H1 (cell line): ENCODE measurements around the gene PRDM15. TPM values are rescaled to one million over a fixed set of nuclear protein-coding genes. Genes with fewer than 3 reads are reported as not detected.

ENCODE experiments used
- CTCF ChIA-PET: fragments of 300-600 bp; sonication (Branson Sonifier 250); formaldehyde crosslinking; loops from one replicate; lab custom pipeline; 2021; ENCODE audit not compliant: partially characterized antibody; lab: Charles Lee
- POLR2A ChIA-PET: fragments of 300-600 bp; sonication (Branson Sonifier 250); formaldehyde crosslinking; loops from one replicate; lab custom pipeline; 2021; ENCODE audit warnings: inconsistent platforms; ENCODE audit not compliant: partially characterized antibody; lab: Charles Lee
- DNase-seq, 2 experiments: peaks; one replicate each; pipeline versions ENCODE4 v3.0.0 to v3.0.0-alpha.2; 2010 to 2022; ENCODE audit warnings: low spot score in 2 of 2, low read depth in 1 of 2, mixed read lengths in 1 of 2
- FAIRE-seq: peaks from 2 replicates; lab custom pipeline; 2011; peaks lifted over from hg19 to GRCh38; lab: Jason Lieb, UNC
- H2AFZ ChIP-seq: 2 replicates; pipeline ENCODE4 v1.8.1; 2012; ENCODE audit warnings: low read length, inconsistent platforms
- H2AK5ac ChIP-seq: 2 replicates; pipeline ENCODE4 v1.6.1; 2013; ENCODE audit warnings: low read depth, low read length
- H2BK120ac ChIP-seq: replicated peaks from 2 replicates; pipeline ENCODE3; 2013; ENCODE audit warnings: low read depth, low read length, inconsistent platforms
- H2BK12ac ChIP-seq: 2 replicates; pipeline ENCODE4 v1.6.1; 2013; ENCODE audit warnings: low read depth, low read length
- H2BK15ac ChIP-seq: 2 replicates; pipeline ENCODE4 v1.6.1; 2013; ENCODE audit warnings: low read length
- H2BK20ac ChIP-seq: 2 replicates; pipeline ENCODE4 v1.6.1; 2013; ENCODE audit warnings: low read length
- H2BK5ac ChIP-seq: 2 replicates; pipeline ENCODE4 v1.6.1; 2013; ENCODE audit warnings: low read depth, low read length
- H3K14ac ChIP-seq: 2 replicates; pipeline ENCODE4 v1.6.1; 2013; ENCODE audit warnings: inconsistent platforms; ENCODE audit not compliant: insufficient read length
- H3K18ac ChIP-seq: 2 replicates; pipeline ENCODE4 v1.6.1; 2013; ENCODE audit warnings: low read length; ENCODE audit errors: extremely low read depth
- H3K23ac ChIP-seq: 2 replicates; pipeline ENCODE4 v1.6.1; 2013; ENCODE audit warnings: inconsistent platforms; ENCODE audit not compliant: insufficient read length
- H3K23me2 ChIP-seq: 2 replicates; pipeline ENCODE4 v1.6.1; 2013; ENCODE audit warnings: low read depth, low read length
- H3K27ac ChIP-seq: 2 replicates; pipeline ENCODE4 v1.6.1; 2011; ENCODE audit warnings: low read depth, low read length, inconsistent platforms
- H3K27me3 ChIP-seq, 4 experiments: replicated peaks in 1 of 4; 1 replicate in 1 of 4; 2 replicates in 3 of 4; pipeline versions ENCODE4 v1.6.1 to v1.8.1; 2011 to 2013; ENCODE audit warnings: low read length in 3 of 4, mild to moderate bottlenecking in 3 of 4, inconsistent platforms in 2 of 4, mixed read lengths in 2 of 4, moderate library complexity in 1 of 4; ENCODE audit not compliant: control insufficient read depth in 3 of 4, insufficient read depth in 3 of 4; ENCODE audit errors: extremely low read depth in 1 of 4
- H3K36me3 ChIP-seq, 4 experiments: 2 replicates each; pipeline versions ENCODE4 v1.6.1 to v1.8.1; 2011 to 2013; ENCODE audit warnings: mild to moderate bottlenecking in 4 of 4, low read length in 3 of 4, moderate library complexity in 2 of 4, control low read depth in 1 of 4, inconsistent platforms in 1 of 4; ENCODE audit not compliant: insufficient read depth in 4 of 4, control insufficient read depth in 2 of 4
- H3K4ac ChIP-seq: replicated peaks from 2 replicates; pipeline ENCODE3; 2013; ENCODE audit warnings: low read length, low read depth, mixed read lengths, inconsistent platforms; ENCODE audit not compliant: insufficient read length
- H3K4me1 ChIP-seq, 4 experiments: replicated peaks in 1 of 4; 1 replicate in 1 of 4; 2 replicates in 3 of 4; pipeline versions ENCODE4 v1.6.1 to v1.8.1; 2011 to 2013; ENCODE audit warnings: low read length in 3 of 4, inconsistent platforms in 2 of 4, mixed read lengths in 1 of 4; ENCODE audit not compliant: insufficient read depth in 4 of 4, control insufficient read depth in 3 of 4
- H3K4me2 ChIP-seq, 2 experiments: 2 replicates each; pipeline versions ENCODE4 v1.6.1 to v1.8.1; 2011 to 2013; ENCODE audit warnings: low read depth in 2 of 2, low read length in 2 of 2, control low read depth in 1 of 2, inconsistent platforms in 1 of 2, mild to moderate bottlenecking in 1 of 2; ENCODE audit not compliant: insufficient read depth in 1 of 2
- H3K4me3 ChIP-seq, 4 experiments: fragments of 200-600, 300-600 bp in 1 of 4; sonication (generic), shearing (Covaris generic), sonication (Bioruptor Twin) in 1 of 4; 2 replicates each; pipeline versions ENCODE4 v1.5.1 to v1.8.1; 2011 to 2016; ENCODE audit warnings: low read length in 4 of 4, low read depth in 3 of 4, control low read depth in 2 of 4, inconsistent platforms in 2 of 4, mild to moderate bottlenecking in 2 of 4, mixed read lengths in 1 of 4, moderate library complexity in 1 of 4; ENCODE audit not compliant: insufficient read depth in 2 of 4; ENCODE audit errors: extremely low read depth in 1 of 4
- H3K56ac ChIP-seq: replicated peaks from 2 replicates; pipeline ENCODE3; 2013; ENCODE audit warnings: low read depth, mild to moderate bottlenecking, mixed read lengths, low read length, inconsistent platforms; ENCODE audit not compliant: insufficient read length
- H3K79me1 ChIP-seq: 2 replicates; pipeline ENCODE4 v1.6.1; 2013; ENCODE audit warnings: low read depth, low read length, control low read depth
- H3K79me2 ChIP-seq, 2 experiments: 2 replicates each; pipeline versions ENCODE4 v1.6.1 to v1.8.1; 2012 to 2013; ENCODE audit warnings: low read length in 2 of 2, mild to moderate bottlenecking in 2 of 2, inconsistent platforms in 1 of 2; ENCODE audit not compliant: insufficient read depth in 2 of 2, control insufficient read depth in 1 of 2
- H3K9ac ChIP-seq, 4 experiments: replicated peaks in 1 of 4; 1 replicate in 1 of 4; 2 replicates in 3 of 4; pipeline versions ENCODE4 v1.6.1 to v1.8.1; 2011 to 2013; ENCODE audit warnings: low read depth in 3 of 4, low read length in 3 of 4, control low read depth in 2 of 4, mild to moderate bottlenecking in 2 of 4, moderate library complexity in 2 of 4, inconsistent platforms in 1 of 4; ENCODE audit errors: extremely low read depth in 1 of 4
- H3K9me3 ChIP-seq, 2 experiments: 2 replicates each; pipeline versions ENCODE4 v1.6.1 to v1.8.1; 2012 to 2013; ENCODE audit warnings: mild to moderate bottlenecking in 2 of 2, moderate library complexity in 2 of 2, control low read depth in 1 of 2, inconsistent platforms in 1 of 2, low read depth in 1 of 2, low read length in 1 of 2, mixed read lengths in 1 of 2; ENCODE audit not compliant: insufficient read depth in 2 of 2
- H4K20me1 ChIP-seq, 2 experiments: replicated peaks in 1 of 2; 2 replicates each; pipeline versions ENCODE3 to v1.8.1; 2011 to 2013; ENCODE audit warnings: inconsistent platforms in 2 of 2, low read length in 2 of 2, mild to moderate bottlenecking in 1 of 2; ENCODE audit not compliant: insufficient read depth in 2 of 2, control insufficient read depth in 1 of 2
- H4K5ac ChIP-seq: 2 replicates; pipeline ENCODE4 v1.6.1; 2013; ENCODE audit warnings: low read length, low read depth, mixed read lengths, inconsistent platforms; ENCODE audit not compliant: insufficient read length
- H4K8ac ChIP-seq: 2 replicates; pipeline ENCODE4 v1.8.0; 2013; ENCODE audit warnings: mild to moderate bottlenecking, moderate library complexity, low read length, inconsistent platforms; ENCODE audit not compliant: insufficient read depth; ENCODE audit errors: extremely low read depth
- H4K91ac ChIP-seq: replicated peaks from 2 replicates; pipeline ENCODE3; 2013; ENCODE audit warnings: low read length, mixed read lengths, inconsistent platforms; ENCODE audit not compliant: insufficient read length
- CBX5 ChIP-seq: fragments of 300-800, 300-1000 bp; sonication (generic); IDR thresholded peaks from 2 replicates; pipeline ENCODE4 v1.7.1; 2016; ENCODE audit warnings: antibody characterized with exemption, low read length, low read depth
- E2F6 ChIP-seq: IDR thresholded peaks from 2 replicates; pipeline ENCODE4 v1.6.1; 2012; ENCODE audit warnings: inconsistent platforms
- HDAC6 ChIP-seq: IDR thresholded peaks from one replicate; pipeline ENCODE4 v1.7.1; 2012; ENCODE audit warnings: low read depth, mild to moderate bottlenecking, inconsistent platforms, low read length, moderate library complexity
- JUND ChIP-seq: IDR thresholded peaks from 2 replicates; pipeline ENCODE4 v1.6.1; 2011; ENCODE audit warnings: mild to moderate bottlenecking, improper control_type of control experiment, low read length
- NRF1 ChIP-seq: IDR thresholded peaks from 2 replicates; pipeline ENCODE4 v1.6.1; 2011; ENCODE audit warnings: mild to moderate bottlenecking, low read depth, low read length, improper control_type of control experiment
- RAD21 ChIP-seq, 2 experiments: IDR thresholded peaks in 1 of 2; conservative IDR thresholded peaks in 1 of 2; 2 replicates each; pipeline ENCODE4 v1.6.1; 2011; ENCODE audit warnings: low read depth in 2 of 2, low read length in 2 of 2, improper control_type of control experiment in 1 of 2, inconsistent platforms in 1 of 2, mild to moderate bottlenecking in 1 of 2, moderate library complexity in 1 of 2
- RBBP5 ChIP-seq: IDR thresholded peaks from 2 replicates; pipeline ENCODE4 v1.7.1; 2012; ENCODE audit warnings: low read depth, mild to moderate bottlenecking, inconsistent platforms, low read length, moderate library complexity, borderline replicate concordance
- RFX5 ChIP-seq: IDR thresholded peaks from 2 replicates; pipeline ENCODE4 v1.6.1; 2011; ENCODE audit warnings: low read depth, low read length, improper control_type of control experiment, borderline replicate concordance
- WGBS, 2 experiments: shearing (Covaris generic) in 1 of 2; methylation state at CpG; one replicate each; pipeline versions ENCODE4 v1.1.6 to v1.1.7; 2013 to 2015; ENCODE audit warnings: low lambda C conversion rate in 2 of 2, mixed read lengths in 2 of 2, inconsistent platforms in 1 of 2, low coverage in 1 of 2, missing lambda C conversion rate in 1 of 2; ENCODE audit not compliant: insufficient replicate concordance in 2 of 2, insufficient coverage in 1 of 2, insufficient read length in 1 of 2; ENCODE audit errors: extremely low coverage in 1 of 2, missing lambda C conversion rate in 1 of 2; 5-methylcytosine and 5-hydroxymethylcytosine counted together
- polyA plus RNA-seq, 7 experiments: library from polyadenylated mRNA; depleted of rRNA in 3 of 7; stranded (reverse) in 5 of 7; unstranded in 2 of 7; fragments of >200 nt in 5 of 7; fragments of 200-250 nt in 2 of 7; gene quantifications; 1 replicate in 5 of 7; 2 replicates in 1 of 7; 4 replicates in 1 of 7; pipeline versions ENCODE4 v1.2.1 to v1.2.3, GENCODE V29; 2011 to 2013; ENCODE audit warnings: missing spikeins in 2 of 7, mixed read lengths in 2 of 7
- total RNA-seq: library from RNA; stranded (reverse); fragmentation: NEBNext Ultra II Directional; extraction: Animal tissue kit (Norgen Biotek cat#: 25700); gene quantifications from 2 replicates; pipeline ENCODE4 v1.2.1, GENCODE V29; 2021

PRDM15 gene
- total and polyA plus RNA-seq, 2 of the 8 experiments (the other 6 are each of a cell fraction or from before 2014, with no cell fraction given): 9.7 to 10.5 TPM

- Histone ChIP-seq H3K36me3 (peaks cover 0 to 6% (median 1%) of the 10 kb centered on the region in 4 experiments; a peak in 3 of 8 replicates), H3K9ac (no peak overlapping the region)
- CTCF ChIA-PET: interaction anchor here (0.7 to 4.1 kb wide), 4 partner anchors 9 to 221 kb away, joined by 3 to 21 read pairs (median 8); no protein-coding TSS in a partner anchor
Measured at GRCh38 chr21:41833497-41834115, 45.5 kb downstream of the PRDM15 start.

More at GRCh38 chr21:41833497-41834115, 45.5 kb downstream of the PRDM15 start:
- peaks cover 19% of the 10 kb centered on the region; the same call in 1 of the 2 replicates for H3K23me2 ChIP-seq
- no peak overlapping the region for H3K27ac ChIP-seq
- no peak overlapping the region for H3K23ac ChIP-seq
- no peak overlapping the region for H3K4ac ChIP-seq
- no peak overlapping the region for H4K8ac ChIP-seq
- H2BK15ac ChIP-seq: no peak overlapping the region
- no peak for DNase-seq
- H2BK12ac ChIP-seq: no peak overlapping the region
- no peak overlapping the region for H2AFZ ChIP-seq
- no peak overlapping the region for H3K56ac ChIP-seq
- peaks cover 9% of the 10 kb centered on the region; the same call in 1 of the 2 replicates for H3K79me1 ChIP-seq
- H3K4me2 ChIP-seq: no peak overlapping the region
- no peak overlapping the region for H2AK5ac ChIP-seq
- no peak overlapping the region for H2BK5ac ChIP-seq
- 88% methylated on average over 13 of the region's 13 CpGs; no CpG with 5 or more reads in 1 of the 2 experiments for WGBS, 2 experiments
- POLR2A ChIA-PET: interaction anchor here (1.0 kb wide), 1 partner anchor 9 kb away, joined by 3 read pairs; no protein-coding TSS in a partner anchor
- no peak overlapping the region for H3K14ac ChIP-seq
- no peak overlapping the region for H3K18ac ChIP-seq
- TF ChIP-seq HDAC6: no peak
- TF ChIP-seq JUND: no peak
- TF ChIP-seq NRF1: no peak
- no peak for TF ChIP-seq RBBP5
- TF ChIP-seq CBX5: no peak
- no peak for TF ChIP-seq RAD21 (IDR thresholded peaks at IDR 0.05 in 1 of 2, conservative IDR thresholded peaks at IDR 0.05 in 1 of 2; ENCODE audit: low read depth in 2 of 2, low read length in 2 of 2)
- TF ChIP-seq E2F6: no peak
- TF ChIP-seq RFX5: no peak
- TF ChIP-seq, all 59 proteins: peak for 0
- Histone ChIP-seq H3K4me3 (no peak overlapping the region), H3K4me1 (peaks cover 2 to 12% (median 7%) of the 10 kb centered on the region in 4 experiments; a peak in 6 of 7 replicates), H3K27me3 (no peaks in the 10 kb centered on the region), H4K91ac (no peak overlapping the region), H3K9me3 (no peaks in the 10 kb centered on the region), H4K20me1 (peaks cover 2 to 24% of the 10 kb centered on the region in 2 experiments), H2BK120ac (no peak overlapping the region), H4K5ac (no peak overlapping the region), H3K79me2 (no peaks in the 10 kb centered on the region; a peak in 1 of 4 replicates), H2BK20ac (no peak overlapping the region)
- FAIRE-seq: no peak
